Vagina (tissue), 2 donors: ENCODE results near the gene GABBR2.

Experiments used
- CTCF ChIP-seq, 3 experiments: fragments of 450-650 bp in 2 of 3; fragments of 200-600 bp in 1 of 3; sonication (generic) in 1 of 3; IDR thresholded peaks; one replicate each; pipeline ENCODE4 v1.5.1; 2017 to 2019; ENCODE audit warnings: antibody characterized with exemption in 3 of 3, mild to moderate bottlenecking in 2 of 3, moderate library complexity in 2 of 3
- POLR2A ChIP-seq, 2 donors: fragments of 450-650 bp; IDR thresholded peaks; one replicate each; pipeline ENCODE4 v1.6.1; 2017; ENCODE audit warnings: antibody characterized with exemption in 2 of 2, mild to moderate bottlenecking in 2 of 2, moderate library complexity in 2 of 2
- POLR2AphosphoS5 ChIP-seq, 2 donors: sonication (generic); formaldehyde crosslinking; IDR thresholded peaks; one replicate each; pipeline ENCODE4 v1.9.0; 2017; ENCODE audit warnings: antibody characterized with exemption in 2 of 2, mild to moderate bottlenecking in 2 of 2, low read depth in 1 of 2; ENCODE audit not compliant: insufficient read depth in 1 of 2

- TF ChIP-seq CTCF (IDR thresholded peaks at IDR 0.05) = no peak
- no peak for TF ChIP-seq POLR2A (IDR thresholded peaks at IDR 0.05)
- TF ChIP-seq POLR2AphosphoS5 (IDR thresholded peaks at IDR 0.05; ENCODE audit: insufficient read depth in 1 of 2, low read depth in 1 of 2) = no peak
Measured at GRCh38 chr9:98750364-98751060, 41.8 kb upstream of the GABBR2 start.
